PFSK-1 (cell line): Measurements from ENCODE around the gene FMN1.

ENCODE experiments used
- POLR2AphosphoS5 ChIP-seq: IDR thresholded peaks from 2 replicates; pipeline ENCODE4 v1.6.1; 2012; ENCODE audit warnings: low read depth, mild to moderate bottlenecking, control low read depth, low read length, moderate library complexity
- SIN3A ChIP-seq: IDR thresholded peaks from 2 replicates; pipeline ENCODE4 v1.6.1; 2012; ENCODE audit warnings: mild to moderate bottlenecking, low read length, moderate library complexity, borderline replicate concordance; ENCODE audit not compliant: insufficient read depth
- TF ChIP-seq, protein P1 (sequence below), 2 experiments: IDR thresholded peaks; 2 replicates each; pipeline versions ENCODE4 v1.6.1 to v1.8.0; 2011 to 2012; ENCODE audit warnings: low read depth in 2 of 2, low read length in 2 of 2, control low read depth in 1 of 2, inconsistent platforms in 1 of 2, mild to moderate bottlenecking in 1 of 2, moderate library complexity in 1 of 2; ENCODE audit not compliant: insufficient read depth in 1 of 2

- TF ChIP-seq POLR2AphosphoS5 (no peak), SIN3A (no peak)
- TF ChIP-seq, protein P1, sequence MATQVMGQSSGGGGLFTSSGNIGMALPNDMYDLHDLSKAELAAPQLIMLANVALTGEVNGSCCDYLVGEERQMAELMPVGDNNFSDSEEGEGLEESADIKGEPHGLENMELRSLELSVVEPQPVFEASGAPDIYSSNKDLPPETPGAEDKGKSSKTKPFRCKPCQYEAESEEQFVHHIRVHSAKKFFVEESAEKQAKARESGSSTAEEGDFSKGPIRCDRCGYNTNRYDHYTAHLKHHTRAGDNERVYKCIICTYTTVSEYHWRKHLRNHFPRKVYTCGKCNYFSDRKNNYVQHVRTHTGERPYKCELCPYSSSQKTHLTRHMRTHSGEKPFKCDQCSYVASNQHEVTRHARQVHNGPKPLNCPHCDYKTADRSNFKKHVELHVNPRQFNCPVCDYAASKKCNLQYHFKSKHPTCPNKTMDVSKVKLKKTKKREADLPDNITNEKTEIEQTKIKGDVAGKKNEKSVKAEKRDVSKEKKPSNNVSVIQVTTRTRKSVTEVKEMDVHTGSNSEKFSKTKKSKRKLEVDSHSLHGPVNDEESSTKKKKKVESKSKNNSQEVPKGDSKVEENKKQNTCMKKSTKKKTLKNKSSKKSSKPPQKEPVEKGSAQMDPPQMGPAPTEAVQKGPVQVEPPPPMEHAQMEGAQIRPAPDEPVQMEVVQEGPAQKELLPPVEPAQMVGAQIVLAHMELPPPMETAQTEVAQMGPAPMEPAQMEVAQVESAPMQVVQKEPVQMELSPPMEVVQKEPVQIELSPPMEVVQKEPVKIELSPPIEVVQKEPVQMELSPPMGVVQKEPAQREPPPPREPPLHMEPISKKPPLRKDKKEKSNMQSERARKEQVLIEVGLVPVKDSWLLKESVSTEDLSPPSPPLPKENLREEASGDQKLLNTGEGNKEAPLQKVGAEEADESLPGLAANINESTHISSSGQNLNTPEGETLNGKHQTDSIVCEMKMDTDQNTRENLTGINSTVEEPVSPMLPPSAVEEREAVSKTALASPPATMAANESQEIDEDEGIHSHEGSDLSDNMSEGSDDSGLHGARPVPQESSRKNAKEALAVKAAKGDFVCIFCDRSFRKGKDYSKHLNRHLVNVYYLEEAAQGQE (IDR thresholded peaks at IDR 0.05; ENCODE audit: insufficient read depth in 1 of 2, low read depth in 2 of 2, low read length in 2 of 2), result no peak
These were observed 259.4 kb downstream of the FMN1 start for GRCh38 chr15:32935139-32935538.
